HG03432 (cell line): ENCODE measurements around the gene REXO5.
"Not testable (repeated sequence)": the region's sequence is repeated elsewhere in the genome, so short reads cannot be mapped to it uniquely, and the experiment has no call there.

ENCODE experiments used
- ATAC-seq: cut with Tn5 transposase; IDR thresholded peaks from one replicate; pipeline ENCODE4 v1.9.1; 2021; ENCODE audit warnings: mild to moderate bottlenecking, moderate library complexity; ENCODE audit not compliant: unreplicated experiment

REXO5 gene

DNA sequence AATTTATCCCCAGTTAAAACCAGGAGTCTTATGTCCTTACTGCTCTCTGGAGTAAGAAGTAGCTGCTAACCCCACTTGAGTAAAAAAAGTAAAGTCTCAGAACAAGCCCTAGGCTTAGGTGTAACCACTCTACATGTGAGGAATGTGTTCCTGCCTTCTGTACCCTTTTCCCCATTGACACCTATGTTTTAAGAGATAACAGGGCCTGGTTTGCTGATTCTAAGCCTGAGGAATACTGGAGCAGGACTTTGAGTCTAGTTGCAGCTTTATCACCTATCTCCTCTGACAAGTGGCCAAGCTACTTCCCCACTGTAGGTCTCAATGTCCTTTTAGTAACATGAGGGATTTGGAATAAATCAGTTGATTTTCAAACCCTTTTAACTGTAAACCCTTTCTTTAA is 40.2 kb downstream of the REXO5 start:
- ATAC-seq, result no peak

DNA sequence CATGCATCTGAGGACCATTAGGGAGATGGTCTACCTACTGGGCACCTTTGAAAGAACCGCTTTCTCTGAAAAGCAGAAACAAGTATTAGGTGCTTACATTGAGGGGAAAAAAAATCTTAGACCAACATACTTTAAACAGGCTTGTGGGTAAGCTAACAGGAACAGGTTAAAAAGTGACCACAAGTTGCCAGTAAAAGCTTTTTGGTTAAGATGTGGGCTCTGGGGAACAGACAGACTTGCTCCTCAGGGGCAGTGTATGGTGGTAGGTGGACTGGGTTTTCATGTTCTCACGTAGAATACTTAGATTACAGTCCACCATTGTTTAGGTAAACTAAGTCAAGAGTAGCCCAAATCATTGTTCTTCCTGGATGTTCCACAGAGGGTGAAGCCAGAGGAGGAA is 41.2 kb downstream of the REXO5 start:
- no peak for ATAC-seq

DNA sequence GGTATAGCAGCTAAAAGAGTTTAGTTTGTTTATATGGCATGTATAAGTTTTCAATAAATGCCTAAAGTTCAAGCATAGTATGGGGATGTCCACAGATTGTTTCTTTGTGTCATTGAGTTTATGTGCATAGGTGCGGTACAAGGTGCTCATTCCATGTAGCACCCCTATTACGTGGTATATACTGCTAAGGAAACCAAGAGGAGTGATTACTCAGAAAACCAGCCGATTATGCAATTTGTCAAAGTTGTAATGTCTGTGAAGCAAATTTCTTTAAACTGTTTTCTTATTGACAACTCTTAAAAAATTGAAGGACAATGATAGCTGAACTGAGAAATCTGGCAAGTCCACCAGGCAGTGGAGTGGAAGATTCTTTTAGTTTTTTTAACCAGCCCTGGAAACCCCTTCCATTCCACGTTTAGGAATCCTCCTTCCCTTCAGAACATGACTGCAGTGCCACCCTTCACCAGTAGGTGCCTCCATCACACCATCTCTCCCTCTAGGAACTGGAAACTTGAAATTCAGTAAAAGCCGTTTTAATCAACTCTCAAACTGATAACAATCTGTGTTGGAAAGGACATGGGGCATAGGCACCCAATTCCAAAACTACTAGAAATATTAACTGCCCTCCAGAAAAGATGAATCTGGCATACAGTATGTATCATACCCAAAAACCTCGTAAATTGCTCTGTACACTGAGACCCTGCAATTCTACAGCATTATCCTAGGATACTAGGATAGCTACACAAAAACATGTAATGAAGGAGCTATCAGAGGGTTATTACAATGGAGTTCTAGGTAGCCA is 43.5 kb downstream of the REXO5 start:
- ATAC-seq, result no peak

- no peak for ATAC-seq
Measured at GRCh38 chr16:20850981-20851380, 44.7 kb downstream of the REXO5 start.

GRCh38 chr16:20851601-20852000 is 45.3 kb downstream of the REXO5 start:
- no peak for ATAC-seq

- ATAC-seq, result no peak
Measured at GRCh38 chr16:20853143-20853542, 46.8 kb downstream of the REXO5 start.

- no peak for ATAC-seq
Measured at GRCh38 chr16:20853981-20854620, 47.8 kb downstream of the REXO5 start.

- ATAC-seq, result no peak
Measured at GRCh38 chr16:20854963-20855362, 48.6 kb downstream of the REXO5 start.

GRCh38 chr16:20857281-20857680 is 51.0 kb downstream of the REXO5 start:
- no peak for ATAC-seq

- ATAC-seq, result no peak
Measured at GRCh38 chr16:20859229-20859628, 52.9 kb downstream of the REXO5 start.

DNA sequence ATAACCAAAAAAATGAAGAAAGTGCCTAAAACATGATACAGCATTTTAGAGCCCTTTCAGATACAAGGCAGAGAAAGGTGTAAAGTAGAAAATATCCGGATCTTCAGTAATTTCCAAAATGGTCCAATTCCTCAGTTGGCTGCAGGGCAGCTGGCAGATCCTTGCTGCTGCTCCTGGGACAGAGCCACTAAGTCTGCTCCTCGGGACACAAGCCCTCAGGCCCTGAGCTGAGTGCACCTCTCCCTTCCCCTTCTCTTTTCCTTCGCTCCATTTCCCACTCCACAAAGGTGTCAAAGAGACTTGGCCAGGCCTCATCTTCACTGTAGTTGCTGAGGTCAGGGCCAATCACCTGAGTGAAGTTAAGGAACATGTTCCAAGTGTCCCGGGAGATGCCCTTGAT is 53.4 kb downstream of the REXO5 start:
- no peak for ATAC-seq

GRCh38 chr16:20860361-20860760 is 54.0 kb downstream of the REXO5 start:
- ATAC-seq, result no peak

GRCh38 chr16:20860995-20861394 is 54.7 kb downstream of the REXO5 start:
- not testable (repeated sequence) for ATAC-seq

DNA sequence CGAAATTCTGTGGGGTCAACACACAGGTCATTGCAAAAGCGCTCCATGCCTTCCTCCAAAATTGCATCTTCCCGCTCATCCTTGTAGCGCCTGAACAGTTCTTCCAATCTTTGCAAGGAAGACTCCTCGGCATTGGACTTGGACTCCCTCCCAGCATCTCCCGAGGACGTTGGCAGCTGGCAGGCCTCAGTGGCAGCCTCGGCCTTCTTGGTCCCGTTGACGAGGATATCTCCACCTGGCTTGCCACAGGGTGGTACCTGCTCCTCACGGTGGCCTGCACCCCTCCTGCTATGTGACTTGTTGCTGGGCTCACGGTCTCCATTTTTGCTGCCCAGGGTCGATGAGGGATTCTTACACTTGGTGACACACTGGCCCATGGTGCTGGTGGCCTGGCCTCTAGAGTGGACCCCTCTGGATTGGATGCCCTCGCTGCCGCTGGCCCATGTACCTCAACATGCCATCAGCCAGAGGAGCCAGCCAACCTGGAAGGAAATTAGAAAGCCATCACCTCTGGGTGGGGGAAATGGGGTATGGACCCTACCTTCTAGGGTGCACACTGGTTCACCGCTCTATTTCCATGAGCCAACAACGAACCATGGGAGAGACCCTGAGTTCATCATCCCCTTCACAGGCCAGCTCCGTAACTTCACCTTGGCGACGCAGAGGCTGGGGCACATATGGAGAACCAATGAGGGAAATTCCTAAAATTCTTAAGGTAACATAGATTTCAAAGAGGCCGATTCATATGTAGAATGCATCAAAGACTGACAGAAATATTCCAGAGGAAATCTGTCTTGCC is 56.0 kb downstream of the REXO5 start:
- ATAC-seq, result no peak

GRCh38 chr16:20864376-20864775 is 58.0 kb downstream of the REXO5 start:
- not testable (repeated sequence) for ATAC-seq

- peak; percentile 85 for ATAC-seq
Measured at GRCh38 chr16:20865420-20866131, 59.2 kb downstream of the REXO5 start.

GRCh38 chr16:20866145-20866772 is 59.9 kb downstream of the REXO5 start:
- peak; percentile 27 for ATAC-seq

DNA sequence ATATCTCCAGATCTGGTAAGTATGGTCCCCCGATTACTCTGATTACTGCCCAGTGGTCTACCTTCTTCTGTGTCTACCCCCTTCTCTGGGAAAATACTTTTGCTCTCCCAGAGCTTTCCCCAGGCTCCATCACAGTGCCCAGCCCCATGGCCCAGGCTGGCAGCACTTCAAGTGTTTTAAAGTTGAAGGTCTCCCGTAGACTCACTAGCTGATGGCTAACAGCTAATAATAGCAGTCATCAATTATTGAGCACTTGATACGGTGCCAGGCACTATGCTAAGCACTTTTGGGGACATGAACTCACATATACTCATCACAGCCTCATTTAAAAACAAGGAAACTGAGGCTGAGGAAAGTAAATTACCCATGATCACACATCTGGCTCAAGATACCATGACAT is 60.5 kb downstream of the REXO5 start:
- no peak for ATAC-seq

DNA sequence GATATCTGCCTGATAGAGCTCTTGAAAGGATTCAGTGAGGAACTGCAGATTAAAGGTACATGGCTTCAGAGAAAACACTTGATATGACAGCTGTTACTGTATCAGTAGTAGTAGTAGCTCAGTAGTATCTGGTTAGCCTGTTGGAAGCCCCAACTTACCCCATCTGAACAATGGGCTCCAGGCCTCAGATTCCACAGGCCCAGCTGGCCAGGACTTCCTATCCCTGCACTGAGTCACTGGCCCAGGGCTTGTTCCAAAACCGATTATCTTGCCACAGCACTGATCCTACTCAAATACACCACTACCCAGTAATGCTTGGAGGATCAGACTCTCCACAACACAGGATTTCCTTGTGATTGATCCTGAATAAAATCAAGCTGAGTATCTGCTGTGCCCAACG is 61.3 kb downstream of the REXO5 start:
- no peak for ATAC-seq

- no peak for ATAC-seq
Measured at GRCh38 chr16:20868890-20869289, 62.6 kb downstream of the REXO5 start.
